ENCODE results near the gene C19orf33.

- TF ChIP-seq CTCF (conservative IDR thresholded peaks at IDR 0.05; ENCODE audit: low read length) (no peak), EZH2phosphoT487 (IDR thresholded peaks at IDR 0.05; ENCODE audit: borderline replicate concordance) (no peak)
These were observed 27.0 kb upstream of the C19orf33 start for GRCh38 chr19:38276942-38277517.
